GM10266 (cell line): ENCODE results near the gene PPFIA1.

Experiments
- DNase-seq: peaks from one replicate; pipeline ENCODE4 v3.0.0; 2012; ENCODE audit errors: extremely low spot score
- TF ChIP-seq, protein P1 (sequence below): IDR thresholded peaks from 2 replicates; pipeline ENCODE4 v1.5.1; 2012; ENCODE audit warnings: mild to moderate bottlenecking, low read depth; ENCODE audit not compliant: control insufficient read depth, insufficient read depth; ENCODE audit errors: missing control alignments

The PPFIA1 gene

DNA sequence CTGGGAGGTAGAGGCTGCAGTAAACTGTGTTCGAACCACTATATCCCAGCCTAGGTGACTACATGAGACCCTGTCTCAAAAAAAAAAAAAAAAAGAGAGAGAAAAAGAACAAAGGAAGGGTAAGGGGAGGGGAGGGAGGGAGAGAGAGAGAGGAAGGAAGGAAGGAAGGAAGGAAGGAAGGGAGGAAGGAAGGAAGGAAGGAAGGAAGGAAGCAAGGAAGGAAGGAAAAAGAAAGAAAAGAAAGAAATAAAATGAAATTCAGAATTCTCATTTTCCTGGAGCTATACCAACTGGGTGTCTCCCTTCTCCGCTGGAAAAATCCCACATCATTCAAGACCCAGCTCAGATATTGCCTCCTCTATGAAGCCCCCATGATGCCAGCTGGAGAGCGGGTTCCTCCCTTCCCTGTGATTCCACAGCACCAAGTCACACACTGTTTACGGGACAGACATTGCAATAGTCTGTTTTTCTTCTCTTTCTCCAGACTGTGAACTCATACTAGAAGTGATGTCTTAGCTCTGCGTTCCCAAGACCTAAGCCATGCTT is 3.0 kb upstream of the PPFIA1 start:
- no peak for DNase-seq
- TF ChIP-seq, protein P1, sequence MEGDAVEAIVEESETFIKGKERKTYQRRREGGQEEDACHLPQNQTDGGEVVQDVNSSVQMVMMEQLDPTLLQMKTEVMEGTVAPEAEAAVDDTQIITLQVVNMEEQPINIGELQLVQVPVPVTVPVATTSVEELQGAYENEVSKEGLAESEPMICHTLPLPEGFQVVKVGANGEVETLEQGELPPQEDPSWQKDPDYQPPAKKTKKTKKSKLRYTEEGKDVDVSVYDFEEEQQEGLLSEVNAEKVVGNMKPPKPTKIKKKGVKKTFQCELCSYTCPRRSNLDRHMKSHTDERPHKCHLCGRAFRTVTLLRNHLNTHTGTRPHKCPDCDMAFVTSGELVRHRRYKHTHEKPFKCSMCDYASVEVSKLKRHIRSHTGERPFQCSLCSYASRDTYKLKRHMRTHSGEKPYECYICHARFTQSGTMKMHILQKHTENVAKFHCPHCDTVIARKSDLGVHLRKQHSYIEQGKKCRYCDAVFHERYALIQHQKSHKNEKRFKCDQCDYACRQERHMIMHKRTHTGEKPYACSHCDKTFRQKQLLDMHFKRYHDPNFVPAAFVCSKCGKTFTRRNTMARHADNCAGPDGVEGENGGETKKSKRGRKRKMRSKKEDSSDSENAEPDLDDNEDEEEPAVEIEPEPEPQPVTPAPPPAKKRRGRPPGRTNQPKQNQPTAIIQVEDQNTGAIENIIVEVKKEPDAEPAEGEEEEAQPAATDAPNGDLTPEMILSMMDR, result no peak

DNA sequence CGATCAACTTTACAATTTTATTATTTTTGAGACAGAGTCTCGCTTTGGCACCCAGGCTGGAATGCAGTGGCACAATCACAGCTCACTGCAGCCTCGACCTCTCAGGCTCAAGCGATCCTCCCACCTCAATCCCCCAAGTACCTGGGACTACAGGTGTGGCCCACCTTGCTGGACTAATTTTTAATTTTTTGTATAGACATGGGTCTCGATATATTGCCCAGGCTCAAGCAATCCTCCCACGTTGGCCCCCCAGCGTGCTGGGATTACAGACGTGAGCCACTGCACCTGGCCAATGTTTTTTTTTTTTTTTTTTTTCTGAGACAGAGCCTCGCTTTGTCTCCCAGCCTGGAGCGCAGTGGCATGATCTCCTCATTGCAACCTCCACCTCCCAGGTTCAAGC is 2.0 kb upstream of the PPFIA1 start:
- no peak for DNase-seq
- TF ChIP-seq, protein P1, result no peak

DNA sequence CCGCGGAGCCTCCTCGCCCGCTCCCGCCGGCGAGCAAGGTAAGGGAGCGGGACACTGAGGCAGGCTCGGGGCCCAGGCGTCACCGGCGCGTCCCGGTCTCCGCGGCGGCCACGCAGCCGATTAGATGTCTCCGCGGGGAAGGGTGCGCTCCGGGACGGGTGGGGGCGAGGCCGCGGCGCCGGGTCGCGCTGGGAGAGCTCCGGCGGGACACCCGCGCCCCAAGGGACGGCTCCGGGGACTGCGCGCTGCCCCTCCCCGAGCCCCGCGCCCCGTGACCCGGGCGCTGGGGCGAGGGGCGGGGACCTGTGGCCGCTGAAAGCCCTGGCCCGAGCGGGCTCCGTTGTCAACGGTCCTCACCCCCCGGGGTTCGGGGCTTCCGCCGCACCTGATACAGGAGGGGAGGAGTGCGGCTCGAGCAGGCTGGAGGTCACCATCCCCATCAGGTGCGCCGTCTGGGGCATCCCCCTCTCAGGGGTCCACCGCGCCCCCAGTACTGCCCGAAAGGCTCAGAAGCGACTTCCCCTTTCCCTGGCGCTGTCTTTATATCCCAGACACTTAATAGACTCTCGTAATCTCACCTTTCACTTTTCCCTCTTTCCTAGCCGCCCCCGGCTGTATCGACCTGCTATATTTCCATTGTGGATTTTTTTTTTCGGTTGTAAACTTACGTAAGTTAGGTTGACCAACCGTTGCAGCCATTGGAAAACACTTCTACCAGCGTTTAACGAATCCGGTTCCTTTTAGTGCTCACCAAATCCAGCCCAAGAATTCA is 573 bp downstream of the PPFIA1 start:
- DNase-seq, result peak; percentile 74
- TF ChIP-seq, protein P1, result no peak

DNA sequence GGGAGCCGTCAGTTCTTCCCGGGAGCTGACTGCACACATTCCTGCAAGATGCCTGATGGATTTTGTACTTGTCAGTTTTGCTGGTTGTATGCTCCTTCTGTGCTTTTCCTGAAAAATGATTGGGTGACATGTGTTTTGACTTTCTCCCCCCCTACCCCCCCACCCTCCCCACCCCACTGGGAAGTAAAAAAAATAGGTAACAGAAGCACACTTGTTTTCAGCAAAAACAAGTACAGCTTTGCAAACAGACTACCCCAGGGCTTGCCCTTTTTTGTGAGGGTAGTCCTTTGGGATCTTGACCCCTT is 1.1 kb downstream of the PPFIA1 start:
- TF ChIP-seq, protein P1, result no peak
- no peak for DNase-seq

DNA sequence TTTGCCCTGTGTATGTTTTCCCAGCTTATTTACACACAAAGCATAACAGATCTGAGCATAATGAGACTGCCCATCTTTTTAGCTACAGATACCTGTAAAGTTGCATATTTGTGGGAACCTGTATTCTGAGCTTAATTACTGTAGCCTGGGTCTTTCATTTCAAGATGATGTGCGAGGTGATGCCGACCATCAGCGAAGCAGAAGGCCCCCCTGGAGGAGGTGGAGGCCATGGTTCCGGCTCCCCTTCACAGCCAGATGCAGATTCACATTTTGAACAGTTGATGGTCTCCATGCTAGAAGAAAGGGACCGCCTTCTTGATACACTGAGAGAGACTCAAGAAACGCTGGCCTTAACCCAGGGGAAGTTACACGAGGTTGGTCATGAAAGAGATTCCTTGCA is 1.5 kb downstream of the PPFIA1 start:
- DNase-seq, result no peak
- TF ChIP-seq, protein P1, result no peak

DNA sequence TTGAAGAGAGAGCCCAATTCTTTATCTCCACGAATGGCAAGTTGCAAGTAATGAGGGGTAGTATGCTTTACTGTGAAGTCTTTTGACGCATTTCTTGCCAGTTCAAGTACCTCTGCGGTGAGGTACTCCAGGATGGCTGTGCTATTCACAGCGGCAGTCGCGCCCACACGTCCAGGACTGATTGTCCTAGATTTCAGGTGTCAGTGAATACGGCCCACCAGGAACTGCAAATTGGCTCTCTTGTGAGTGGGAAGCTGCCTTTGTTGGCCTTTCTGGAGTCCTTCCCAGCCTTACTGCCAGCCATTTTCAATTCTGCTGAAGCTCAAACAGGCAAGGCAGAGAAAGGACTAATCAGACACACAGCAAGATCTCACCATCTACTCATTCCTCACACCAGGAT is 8.5 kb downstream of the PPFIA1 start:
- DNase-seq, result no peak
- TF ChIP-seq, protein P1, result no peak

DNA sequence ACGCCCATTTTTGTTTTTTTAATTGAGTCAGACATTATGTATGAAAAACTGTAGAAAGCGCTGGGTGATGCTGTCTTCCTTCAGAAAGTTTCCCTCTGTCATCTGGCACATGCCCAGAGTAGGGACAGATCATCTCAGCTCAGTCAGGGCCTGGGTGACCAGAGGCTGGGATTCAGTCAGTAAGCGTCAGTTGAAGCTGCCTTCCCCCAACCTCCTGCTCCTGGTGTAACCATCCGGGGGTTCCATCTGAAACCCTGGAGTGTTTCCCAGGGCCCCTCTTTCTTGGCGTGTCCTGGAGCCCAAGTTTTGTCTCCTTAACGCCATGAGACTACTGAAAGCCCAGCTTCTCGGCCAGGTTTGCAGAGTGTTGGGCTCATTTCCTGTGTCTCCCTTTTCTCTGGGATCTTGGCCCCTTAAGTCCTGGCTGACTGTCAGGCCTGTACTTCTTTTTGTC is 10.7 kb downstream of the PPFIA1 start:
- TF ChIP-seq, protein P1, result no peak
- no peak for DNase-seq
